SK-N-SH treated with all-trans-retinoic acid at 6 μM for 48 hours (cell line): ENCODE results near the gene RBBP9.

Source experiments
- ARNTL ChIP-seq: fragments of 450-650 bp; formaldehyde crosslinking; IDR thresholded peaks from 2 replicates; pipeline ENCODE4 v1.5.0; 2020; ENCODE audit warnings: low read depth, mild to moderate bottlenecking, moderate library complexity, borderline replicate concordance
- BACH2 ChIP-seq: fragments of 250-450 bp; sonication (Bioruptor Pico); IDR thresholded peaks from 2 replicates; pipeline ENCODE4 v1.9.0; 2021; ENCODE audit warnings: mild to moderate bottlenecking, borderline replicate concordance
- PPARA ChIP-seq: fragments of 250-450 bp; sonication (Bioruptor Pico); IDR thresholded peaks from 2 replicates; pipeline ENCODE4 v1.5.0; 2020; ENCODE audit warnings: mild to moderate bottlenecking, borderline replicate concordance
- RARB ChIP-seq: fragments of 250-450 bp; sonication (Bioruptor Pico); IDR thresholded peaks from 2 replicates; pipeline ENCODE4 v1.8.0; 2021; ENCODE audit warnings: mild to moderate bottlenecking, moderate library complexity
- ZFP3 ChIP-seq: fragments of 250-450 bp; sonication (Bioruptor Pico); IDR thresholded peaks from 2 replicates; pipeline ENCODE4 v1.5.0; 2020; ENCODE audit warnings: mild to moderate bottlenecking, moderate library complexity
- ZFP30 ChIP-seq: fragments of 450-650 bp; formaldehyde crosslinking; IDR thresholded peaks from 2 replicates; pipeline ENCODE4 v1.5.0; 2022; ENCODE audit warnings: mild to moderate bottlenecking, moderate library complexity
- ZNF565 ChIP-seq: fragments of 450-650 bp; formaldehyde crosslinking; conservative IDR thresholded peaks from 2 replicates; pipeline ENCODE4 v1.5.0; 2020; ENCODE audit warnings: low read depth, mild to moderate bottlenecking, moderate library complexity
- ZNF70 ChIP-seq: fragments of 450-650 bp; formaldehyde crosslinking; IDR thresholded peaks from 2 replicates; pipeline ENCODE4 v1.5.0; 2020; ENCODE audit warnings: mild to moderate bottlenecking, moderate library complexity
- TF ChIP-seq, protein P1 (sequence below): fragments of 250-450 bp; sonication (Bioruptor Pico); IDR thresholded peaks from 2 replicates; pipeline ENCODE4 v1.5.0; 2020; ENCODE audit warnings: mild to moderate bottlenecking, moderate library complexity
- TF ChIP-seq, protein P2 (sequence below): fragments of 250-450 bp; sonication (Bioruptor Pico); IDR thresholded peaks from 2 replicates; pipeline ENCODE4 v1.8.0; 2020; ENCODE audit warnings: mild to moderate bottlenecking, moderate library complexity, borderline replicate concordance
- TF ChIP-seq, protein P3 (sequence below): fragments of 250-450 bp; sonication (Bioruptor Pico); IDR thresholded peaks from 2 replicates; pipeline ENCODE4 v1.5.1; 2021; ENCODE audit warnings: mild to moderate bottlenecking, moderate library complexity

DNA sequence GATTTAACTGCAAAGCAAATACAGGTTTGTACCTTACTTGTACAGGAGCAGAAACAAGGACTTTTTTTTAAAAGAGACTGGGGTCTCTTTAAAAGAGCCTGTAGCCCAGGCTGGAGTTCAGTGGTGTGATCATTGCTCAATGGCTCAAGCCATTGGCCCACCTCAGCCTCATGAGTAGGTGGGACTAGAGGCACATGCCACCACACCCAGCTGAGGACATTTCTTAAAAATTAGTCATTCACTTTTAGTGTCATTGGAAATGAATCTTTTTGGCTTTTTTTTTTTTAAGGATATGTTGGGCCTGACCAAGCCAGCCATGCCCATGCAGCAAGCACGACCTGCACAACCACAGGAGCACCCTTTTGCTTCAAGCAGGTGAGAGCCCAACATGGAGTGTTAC is 27.6 kb upstream of the RBBP9 start:
- TF ChIP-seq, protein P1, sequence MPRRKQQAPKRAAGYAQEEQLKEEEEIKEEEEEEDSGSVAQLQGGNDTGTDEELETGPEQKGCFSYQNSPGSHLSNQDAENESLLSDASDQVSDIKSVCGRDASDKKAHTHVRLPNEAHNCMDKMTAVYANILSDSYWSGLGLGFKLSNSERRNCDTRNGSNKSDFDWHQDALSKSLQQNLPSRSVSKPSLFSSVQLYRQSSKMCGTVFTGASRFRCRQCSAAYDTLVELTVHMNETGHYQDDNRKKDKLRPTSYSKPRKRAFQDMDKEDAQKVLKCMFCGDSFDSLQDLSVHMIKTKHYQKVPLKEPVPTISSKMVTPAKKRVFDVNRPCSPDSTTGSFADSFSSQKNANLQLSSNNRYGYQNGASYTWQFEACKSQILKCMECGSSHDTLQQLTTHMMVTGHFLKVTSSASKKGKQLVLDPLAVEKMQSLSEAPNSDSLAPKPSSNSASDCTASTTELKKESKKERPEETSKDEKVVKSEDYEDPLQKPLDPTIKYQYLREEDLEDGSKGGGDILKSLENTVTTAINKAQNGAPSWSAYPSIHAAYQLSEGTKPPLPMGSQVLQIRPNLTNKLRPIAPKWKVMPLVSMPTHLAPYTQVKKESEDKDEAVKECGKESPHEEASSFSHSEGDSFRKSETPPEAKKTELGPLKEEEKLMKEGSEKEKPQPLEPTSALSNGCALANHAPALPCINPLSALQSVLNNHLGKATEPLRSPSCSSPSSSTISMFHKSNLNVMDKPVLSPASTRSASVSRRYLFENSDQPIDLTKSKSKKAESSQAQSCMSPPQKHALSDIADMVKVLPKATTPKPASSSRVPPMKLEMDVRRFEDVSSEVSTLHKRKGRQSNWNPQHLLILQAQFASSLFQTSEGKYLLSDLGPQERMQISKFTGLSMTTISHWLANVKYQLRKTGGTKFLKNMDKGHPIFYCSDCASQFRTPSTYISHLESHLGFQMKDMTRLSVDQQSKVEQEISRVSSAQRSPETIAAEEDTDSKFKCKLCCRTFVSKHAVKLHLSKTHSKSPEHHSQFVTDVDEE = no peak
- no peak for TF ChIP-seq ZFP30
- no peak for TF ChIP-seq BACH2 (CRISPR knock-in tag)
- TF ChIP-seq, protein P2, sequence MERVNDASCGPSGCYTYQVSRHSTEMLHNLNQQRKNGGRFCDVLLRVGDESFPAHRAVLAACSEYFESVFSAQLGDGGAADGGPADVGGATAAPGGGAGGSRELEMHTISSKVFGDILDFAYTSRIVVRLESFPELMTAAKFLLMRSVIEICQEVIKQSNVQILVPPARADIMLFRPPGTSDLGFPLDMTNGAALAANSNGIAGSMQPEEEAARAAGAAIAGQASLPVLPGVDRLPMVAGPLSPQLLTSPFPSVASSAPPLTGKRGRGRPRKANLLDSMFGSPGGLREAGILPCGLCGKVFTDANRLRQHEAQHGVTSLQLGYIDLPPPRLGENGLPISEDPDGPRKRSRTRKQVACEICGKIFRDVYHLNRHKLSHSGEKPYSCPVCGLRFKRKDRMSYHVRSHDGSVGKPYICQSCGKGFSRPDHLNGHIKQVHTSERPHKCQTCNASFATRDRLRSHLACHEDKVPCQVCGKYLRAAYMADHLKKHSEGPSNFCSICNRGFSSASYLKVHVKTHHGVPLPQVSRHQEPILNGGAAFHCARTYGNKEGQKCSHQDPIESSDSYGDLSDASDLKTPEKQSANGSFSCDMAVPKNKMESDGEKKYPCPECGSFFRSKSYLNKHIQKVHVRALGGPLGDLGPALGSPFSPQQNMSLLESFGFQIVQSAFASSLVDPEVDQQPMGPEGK (CRISPR knock-in tag) = no peak
- TF ChIP-seq ARNTL (CRISPR knock-in tag) = no peak
- no peak for TF ChIP-seq RARB (CRISPR knock-in tag)
- no peak for TF ChIP-seq ZFP3 (CRISPR knock-in tag)
- no peak for TF ChIP-seq ZNF70 (CRISPR knock-in tag)
- no peak for TF ChIP-seq PPARA
- TF ChIP-seq, protein P3, sequence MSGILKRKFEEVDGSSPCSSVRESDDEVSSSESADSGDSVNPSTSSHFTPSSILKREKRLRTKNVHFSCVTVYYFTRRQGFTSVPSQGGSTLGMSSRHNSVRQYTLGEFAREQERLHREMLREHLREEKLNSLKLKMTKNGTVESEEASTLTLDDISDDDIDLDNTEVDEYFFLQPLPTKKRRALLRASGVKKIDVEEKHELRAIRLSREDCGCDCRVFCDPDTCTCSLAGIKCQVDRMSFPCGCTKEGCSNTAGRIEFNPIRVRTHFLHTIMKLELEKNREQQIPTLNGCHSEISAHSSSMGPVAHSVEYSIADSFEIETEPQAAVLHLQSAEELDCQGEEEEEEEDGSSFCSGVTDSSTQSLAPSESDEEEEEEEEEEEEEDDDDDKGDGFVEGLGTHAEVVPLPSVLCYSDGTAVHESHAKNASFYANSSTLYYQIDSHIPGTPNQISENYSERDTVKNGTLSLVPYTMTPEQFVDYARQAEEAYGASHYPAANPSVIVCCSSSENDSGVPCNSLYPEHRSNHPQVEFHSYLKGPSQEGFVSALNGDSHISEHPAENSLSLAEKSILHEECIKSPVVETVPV (CRISPR knock-in tag) = no peak
- no peak for TF ChIP-seq ZNF565 (CRISPR knock-in tag)
